CD4-positive, alpha-beta memory T cell (primary cell): ENCODE results near the gene SLC2A4. TPM values are rescaled to one million over a fixed set of nuclear protein-coding genes. Genes with fewer than 3 reads are reported as not detected.

Experiments
- CTCF ChIA-PET: fragments of 350-600 bp; sonication (Branson Sonifier 250); formaldehyde crosslinking; loops from one replicate; lab custom pipeline; 2021; ENCODE audit warnings: inconsistent platforms; ENCODE audit not compliant: partially characterized antibody; lab: Charles Lee
- POLR2A ChIA-PET: fragments of 350-600 bp; sonication (Branson Sonifier 250); formaldehyde crosslinking; loops from one replicate; lab custom pipeline; 2021; ENCODE audit not compliant: partially characterized antibody; lab: Charles Lee
- DNase-seq, 5 donors: peaks; one replicate each; pipeline versions ENCODE4 v3.0.0 to v3.0.0-alpha.2; 2020 to 2022; ENCODE audit warnings: mixed read lengths in 1 of 5
- H3K27ac ChIP-seq: one replicate; pipeline ENCODE4 v1.7.0; 2013; ENCODE audit warnings: low read depth, low read length
- H3K27me3 ChIP-seq: 2 replicates; pipeline ENCODE4 v1.7.0; 2013; ENCODE audit warnings: mild to moderate bottlenecking, low read length, moderate library complexity; ENCODE audit not compliant: insufficient read depth
- H3K36me3 ChIP-seq: 2 replicates; pipeline ENCODE4 v1.7.0; 2013; ENCODE audit warnings: mild to moderate bottlenecking, low read length, moderate library complexity; ENCODE audit not compliant: insufficient read depth
- H3K4me1 ChIP-seq: 2 replicates; pipeline ENCODE4 v1.7.0; 2013; ENCODE audit warnings: mild to moderate bottlenecking, low read length, moderate library complexity; ENCODE audit not compliant: insufficient read depth
- H3K4me3 ChIP-seq, 2 donors: one replicate each; pipeline ENCODE4 v1.7.0; 2013; ENCODE audit warnings: low read length in 2 of 2, mild to moderate bottlenecking in 1 of 2
- H3K9me3 ChIP-seq, 2 donors: one replicate each; pipeline ENCODE4 v1.7.0; 2013; ENCODE audit warnings: low read length in 2 of 2, control low read depth in 1 of 2; ENCODE audit not compliant: control insufficient read depth in 1 of 2
- H3K27ac Mint-ChIP-seq, 7 donors: one replicate each; pipeline ENCODE4 v1.8.0; 2020 to 2021; ENCODE audit warnings: mixed read lengths in 7 of 7, mild to moderate bottlenecking in 6 of 7, inconsistent platforms in 3 of 7, moderate library complexity in 3 of 7
- H3K27me3 Mint-ChIP-seq, 2 donors: one replicate each; pipeline ENCODE4 v1.8.0; 2020 to 2021; ENCODE audit warnings: mixed read lengths in 2 of 2
- H3K36me3 Mint-ChIP-seq, 2 donors: one replicate each; pipeline ENCODE4 v1.8.0; 2020 to 2021; ENCODE audit warnings: mixed read lengths in 2 of 2, inconsistent platforms in 1 of 2, mild to moderate bottlenecking in 1 of 2
- H3K4me1 Mint-ChIP-seq, 4 donors: one replicate each; pipeline ENCODE4 v1.8.0; 2020 to 2021; ENCODE audit warnings: mixed read lengths in 4 of 4, mild to moderate bottlenecking in 1 of 4
- H3K4me3 Mint-ChIP-seq, 8 donors: one replicate each; pipeline ENCODE4 v1.8.0; 2020 to 2021; ENCODE audit warnings: mixed read lengths in 8 of 8, mild to moderate bottlenecking in 7 of 8, moderate library complexity in 6 of 8, inconsistent platforms in 3 of 8
- H3K9me3 Mint-ChIP-seq, 8 donors: one replicate each; pipeline ENCODE4 v1.8.0; 2020 to 2021; ENCODE audit warnings: mixed read lengths in 8 of 8, mild to moderate bottlenecking in 5 of 8, inconsistent platforms in 3 of 8, moderate library complexity in 1 of 8
- intact Hi-C: fragments of 100-400 bp; cut with micrococcal nuclease; formaldehyde crosslinking; loops from one replicate; pipeline ENCODE4 v1.15.1; 2023
- polyA plus RNA-seq, 2 donors: library from polyadenylated mRNA; unstranded; fragments of 300-500 nt; fragmentation: Illumina TruSeq; gene quantifications; one replicate each; pipeline ENCODE4 v1.2.3, GENCODE V29; 2021
- total RNA-seq, 2 experiments: library from RNA; stranded (reverse); gene quantifications; one replicate each; pipeline ENCODE4 v1.2.3, GENCODE V29; 2021

SLC2A4 gene
- total and polyA plus RNA-seq, 4 experiments from 2014 or later: not detected

GRCh38 chr17:7262192-7262934 lies 19.2 kb upstream of the SLC2A4 start, which contains the start of gene CLDN7:
TSS of gene CLDN7 (minus strand) at chr17:7262478. CDS start at chr17:7262043, 435 bp downstream.
- H3K4me3 Mint-ChIP-seq: peak within 1 kb of the TSS; percentile 78 to 91 (median 82)
- peaks cover 3% of the 10 kb centered on the region for H3K36me3 ChIP-seq
- H3K27ac ChIP-seq: no peak within 1 kb of the TSS
- intact Hi-C loops: no loop called here
- ChIA-PET POLR2A (interaction anchor here (1.0 to 2.2 kb wide), 5 partner anchors 11 to 227 kb away, joined by 3 to 6 read pairs (median 3); partner anchors contain the start of genes ACAP1, CTDNEP1, GABARAP and SLC16A13), CTCF (no interaction called here)
- peaks cover 14 to 31% (median 23%) of the 10 kb centered on the region in 4 donors for H3K4me1 Mint-ChIP-seq
- peak within 1 kb of the TSS in 1 of 2 donors; percentile 28 for H3K4me3 ChIP-seq
- H3K27ac Mint-ChIP-seq: peak within 1 kb of the TSS; percentile 59 to 92 (median 77)
- H3K9me3 Mint-ChIP-seq: no peaks in the 10 kb centered on the region
- peaks cover 6 to 12% of the 10 kb centered on the region in 2 donors for H3K36me3 Mint-ChIP-seq
- H3K27me3 ChIP-seq: no peaks in the 10 kb centered on the region
- no peak for DNase-seq
- no peaks in the 10 kb centered on the region for H3K9me3 ChIP-seq
- H3K4me1 ChIP-seq: peaks cover 31% of the 10 kb centered on the region
- peaks cover 7 to 13% of the 10 kb centered on the region in 2 donors for H3K27me3 Mint-ChIP-seq

DNA sequence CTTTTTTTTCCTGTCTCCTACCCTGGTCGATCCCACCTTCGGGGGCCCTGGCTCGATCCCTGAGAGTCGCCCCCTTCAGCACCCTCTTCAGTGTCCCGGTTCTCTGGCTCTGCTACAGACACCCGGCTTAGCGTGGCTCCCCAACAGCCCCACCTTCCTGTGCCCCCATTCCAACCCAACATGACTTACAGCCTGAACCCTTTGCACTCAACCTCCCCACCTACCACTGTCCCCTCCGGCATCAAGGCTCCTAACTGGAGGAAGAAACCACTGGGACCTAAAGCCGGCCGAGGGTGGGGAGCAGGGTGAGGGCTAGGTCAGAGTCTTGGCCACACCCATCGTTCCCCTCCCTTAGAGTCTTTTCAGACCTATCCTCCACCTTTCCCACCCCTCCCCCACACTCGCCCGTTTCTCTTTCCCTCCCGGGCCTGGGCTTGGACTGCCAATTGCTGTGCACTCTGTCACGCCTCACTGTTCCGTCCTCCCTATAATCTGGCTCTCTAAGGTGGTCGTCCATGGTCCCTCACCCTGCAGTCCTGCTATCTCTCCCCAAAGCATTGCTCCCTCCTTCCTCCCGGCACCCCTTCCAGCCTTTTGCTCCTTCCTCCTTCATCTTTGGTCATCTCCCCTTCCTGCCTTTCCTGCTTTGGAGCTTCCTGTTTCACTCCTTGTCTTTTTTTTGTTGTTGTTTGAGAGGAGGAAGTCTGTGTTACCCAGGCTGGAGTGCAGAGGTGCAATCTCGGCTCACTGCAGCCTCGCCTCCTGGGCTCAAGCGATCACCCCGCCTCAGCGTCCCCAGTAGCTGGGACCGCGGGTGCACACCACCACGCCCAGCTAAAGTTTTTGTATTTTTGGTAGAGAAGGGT lies 18.4 kb upstream of the SLC2A4 start:
- Histone ChIP-seq H3K9me3 (no peaks in the 10 kb centered on the region), H3K36me3 (peaks cover 3% of the 10 kb centered on the region), H3K27me3 (no peaks in the 10 kb centered on the region), H3K4me1 (peaks cover 31% of the 10 kb centered on the region), H3K27ac (no peak overlapping the region), H3K4me3 (no peak overlapping the region)
- H3K4me1 Mint-ChIP-seq: peaks cover 14 to 31% (median 23%) of the 10 kb centered on the region in 4 donors
- H3K36me3 Mint-ChIP-seq: peaks cover 6 to 9% of the 10 kb centered on the region in 2 donors
- ChIA-PET CTCF (interaction anchor here (1.1 to 1.3 kb wide), 2 partner anchors 9 to 263 kb away, joined by 3 read pairs; no protein-coding TSS in a partner anchor), POLR2A (interaction anchor here (0.6 to 2.2 kb wide), 5 partner anchors 9 to 250 kb away, joined by 3 to 6 read pairs (median 4); no protein-coding TSS in a partner anchor)
- H3K9me3 Mint-ChIP-seq: no peaks in the 10 kb centered on the region
- intact Hi-C loops: no loop called here
- peaks cover 7 to 13% of the 10 kb centered on the region in 2 donors for H3K27me3 Mint-ChIP-seq
- no peak for DNase-seq
- H3K27ac Mint-ChIP-seq: peak overlapping the region in 6 of 7 donors; percentile 32 to 92 (median 81)
- peak overlapping the region; percentile 78 to 91 (median 82) for H3K4me3 Mint-ChIP-seq

GRCh38 chr17:7263801-7264078 lies 17.8 kb upstream of the SLC2A4 start:
- peaks cover 7 to 13% of the 10 kb centered on the region in 2 donors for H3K27me3 Mint-ChIP-seq
- DNase-seq: no peak
- peak overlapping the region in 1 of 7 donors; percentile 73 for H3K27ac Mint-ChIP-seq

DNA sequence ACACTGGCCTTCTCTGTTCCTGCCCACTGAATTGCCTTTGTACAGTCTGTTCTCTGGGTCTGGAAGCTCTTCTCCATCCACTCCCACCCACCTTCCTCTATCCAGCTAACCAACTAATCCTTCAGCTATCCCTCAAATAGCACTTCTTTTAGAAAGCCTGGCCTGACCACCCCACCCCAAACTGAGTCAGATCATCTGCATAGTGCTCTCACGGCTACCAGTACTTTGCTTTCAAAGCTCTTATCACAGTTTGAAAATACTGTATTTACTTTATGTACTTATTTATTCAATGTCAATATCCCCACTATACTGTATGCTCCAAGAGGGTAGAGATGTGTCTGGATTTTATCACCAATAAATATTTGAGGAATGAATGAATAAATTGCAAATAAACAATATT lies 14.7 kb upstream of the SLC2A4 start:
- no peaks in the 10 kb centered on the region for H3K9me3 Mint-ChIP-seq
- H3K4me1 Mint-ChIP-seq: peaks cover 13 to 23% (median 19%) of the 10 kb centered on the region in 4 donors
- no peak for DNase-seq
- peaks cover 7 to 15% of the 10 kb centered on the region in 2 donors for H3K27me3 Mint-ChIP-seq
- ChIA-PET POLR2A (no interaction called here), CTCF (interaction anchor here (2.1 kb wide), 1 partner anchor 30 kb away, joined by 6 read pairs; no protein-coding TSS in a partner anchor)
- Histone ChIP-seq H3K36me3 (no peaks in the 10 kb centered on the region), H3K27me3 (no peaks in the 10 kb centered on the region), H3K9me3 (no peaks in the 10 kb centered on the region), H3K27ac (no peak overlapping the region), H3K4me1 (peaks cover 20% of the 10 kb centered on the region), H3K4me3 (no peak overlapping the region)
- no peak overlapping the region for H3K27ac Mint-ChIP-seq
- H3K36me3 Mint-ChIP-seq: no peaks in the 10 kb centered on the region
- intact Hi-C loops: no loop called here
- no peak overlapping the region for H3K4me3 Mint-ChIP-seq

More at GRCh38 chr17:7263801-7264078, 17.8 kb upstream of the SLC2A4 start:
- H3K36me3 Mint-ChIP-seq: peaks cover 6% of the 10 kb centered on the region in 2 donors
- intact Hi-C loops: no loop called here
- Histone ChIP-seq H3K27ac (no peak overlapping the region), H3K4me3 (no peak overlapping the region), H3K4me1 (peaks cover 31% of the 10 kb centered on the region), H3K36me3 (peaks cover 3% of the 10 kb centered on the region), H3K27me3 (no peaks in the 10 kb centered on the region), H3K9me3 (no peaks in the 10 kb centered on the region)
- ChIA-PET POLR2A (interaction anchor here (0.6 to 2.2 kb wide), 6 partner anchors 10 to 251 kb away, joined by 3 to 6 read pairs (median 4); no protein-coding TSS in a partner anchor), CTCF (interaction anchor here (1.1 to 1.3 kb wide), 2 partner anchors 10 to 262 kb away, joined by 3 read pairs; no protein-coding TSS in a partner anchor)
- H3K9me3 Mint-ChIP-seq: no peaks in the 10 kb centered on the region
- peaks cover 14 to 31% (median 23%) of the 10 kb centered on the region in 4 donors for H3K4me1 Mint-ChIP-seq
- H3K4me3 Mint-ChIP-seq: peak overlapping the region in 7 of 8 donors; percentile 23 to 91 (median 84)

DNA sequence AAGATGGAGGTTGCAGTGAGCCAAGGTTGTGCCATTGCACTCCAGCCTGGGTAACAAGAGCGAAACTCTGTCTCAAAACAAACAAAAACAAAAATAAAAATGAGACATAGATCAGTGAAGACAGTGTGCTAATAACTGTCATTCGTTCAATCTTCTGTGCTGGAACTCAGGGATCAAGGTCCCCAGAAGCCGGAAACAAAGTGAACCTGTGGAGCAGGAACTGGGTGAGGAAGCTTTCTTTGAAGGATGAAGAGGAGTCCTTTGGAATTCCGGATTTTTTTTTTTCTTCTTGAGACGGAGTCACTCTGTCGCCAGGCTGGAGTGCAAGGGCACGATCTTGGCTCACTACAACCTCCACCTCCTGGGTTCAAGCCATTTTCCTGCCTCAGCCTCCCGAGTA lies 2.1 kb upstream of the SLC2A4 start:
- no peak for DNase-seq
- H3K27ac ChIP-seq: no peak overlapping the region
- H3K4me3 Mint-ChIP-seq: peak overlapping the region in 1 of 8 donors; percentile 49
- H3K9me3 ChIP-seq: no peaks in the 10 kb centered on the region
- no peaks in the 10 kb centered on the region for H3K36me3 Mint-ChIP-seq
- H3K9me3 Mint-ChIP-seq: no peaks in the 10 kb centered on the region
- ChIA-PET POLR2A (interaction anchor here (0.6 to 2.0 kb wide), 3 partner anchors 20 to 69 kb away, joined by 3 to 4 read pairs (median 4); no protein-coding TSS in a partner anchor), CTCF (interaction anchor here (0.8 to 2.8 kb wide), 4 partner anchors 17 to 76 kb away, joined by 3 to 26 read pairs (median 6); partner anchors contain the start of gene TMEM95)
- H3K4me1 ChIP-seq: peaks cover 25% of the 10 kb centered on the region
- peaks cover 15 to 19% of the 10 kb centered on the region in 2 donors for H3K27me3 Mint-ChIP-seq
- no peaks in the 10 kb centered on the region for H3K36me3 ChIP-seq
- no peak overlapping the region for H3K4me3 ChIP-seq
- intact Hi-C loops: no loop called here
- peaks cover 4 to 28% (median 18%) of the 10 kb centered on the region in 4 donors for H3K4me1 Mint-ChIP-seq
- no peak overlapping the region for H3K27ac Mint-ChIP-seq
- H3K27me3 ChIP-seq: peaks cover 10% of the 10 kb centered on the region

DNA sequence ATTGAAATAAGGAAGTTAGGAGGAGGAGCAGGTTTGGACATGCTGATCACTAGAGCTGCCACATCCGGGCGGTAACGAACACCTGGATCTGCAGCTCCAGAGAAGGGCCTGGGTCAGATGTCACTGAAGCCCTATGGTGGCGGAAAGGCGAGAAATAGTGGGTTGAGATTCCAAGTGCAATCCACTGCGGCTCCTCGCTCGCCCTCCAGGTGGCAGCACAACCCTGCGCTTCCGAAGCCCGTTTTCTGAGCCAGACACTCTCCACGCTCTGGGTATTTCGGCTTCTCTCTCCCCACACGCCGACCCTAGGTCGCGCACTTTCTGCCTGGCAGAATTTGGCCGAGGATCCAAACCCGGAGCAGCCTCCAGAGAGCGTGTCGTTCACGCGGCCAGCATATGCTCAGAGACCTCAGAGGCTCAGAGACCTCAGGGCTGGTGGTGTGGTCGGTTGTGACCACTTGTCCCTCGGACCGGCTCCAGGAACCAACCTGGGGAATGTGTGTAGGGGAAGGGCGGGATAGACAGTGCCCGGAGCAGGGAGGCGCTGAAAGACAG lies 922 bp upstream of the SLC2A4 start:
- ChIA-PET POLR2A (interaction anchor here (0.9 to 3.6 kb wide), 9 partner anchors 16 to 71 kb away, joined by 3 to 15 read pairs (median 4); partner anchors contain the start of genes ACAP1 and CLDN7), CTCF (interaction anchor here (0.6 to 2.8 kb wide), 11 partner anchors 9 to 280 kb away, joined by 3 to 26 read pairs (median 4); no protein-coding TSS in a partner anchor)
- peak overlapping the region; percentile 41 for H3K27ac ChIP-seq
- Mint-ChIP-seq H3K36me3 (no peaks in the 10 kb centered on the region), H3K27me3 (peaks cover 15 to 19% of the 10 kb centered on the region in 2 donors), H3K27ac (peak overlapping the region; percentile 36 to 84 (median 64)), H3K4me1 (peaks cover 4 to 28% (median 18%) of the 10 kb centered on the region in 4 donors), H3K9me3 (no peaks in the 10 kb centered on the region), H3K4me3 (peak overlapping the region; percentile 77 to 90 (median 82))
- peaks cover 25% of the 10 kb centered on the region for H3K4me1 ChIP-seq
- peak; percentile 82 to 86 (median 85) for DNase-seq
- H3K4me3 ChIP-seq: peak overlapping the region; percentile 23 to 58
- intact Hi-C loops: loop anchor here (1.0 to 5.0 kb wide), 11 partner anchors 16 to 408 kb away; partner anchors contain the start of genes EIF5A, NEURL4, SENP3 and WRAP53
- no peaks in the 10 kb centered on the region for H3K9me3 ChIP-seq
- peaks cover 10% of the 10 kb centered on the region for H3K27me3 ChIP-seq
- no peaks in the 10 kb centered on the region for H3K36me3 ChIP-seq
